Panc1 (cell line): ENCODE results near the gene HESX1.

Source experiments
- POLR2AphosphoS5 ChIP-seq: IDR thresholded peaks from 2 replicates; pipeline ENCODE4 v1.6.1; 2012; ENCODE audit warnings: mild to moderate bottlenecking, low read depth, low read length, moderate library complexity
- SIN3A ChIP-seq: IDR thresholded peaks from 2 replicates; pipeline ENCODE4 v1.6.1; 2012; ENCODE audit warnings: low read depth, mild to moderate bottlenecking, low read length, moderate library complexity, borderline replicate concordance; ENCODE audit not compliant: insufficient read depth
- TCF7L2 ChIP-seq: IDR thresholded peaks from 2 replicates; pipeline ENCODE4 v1.6.1; 2011; ENCODE audit warnings: mild to moderate bottlenecking, low read depth, low read length, inconsistent platforms
- TF ChIP-seq, protein P1 (sequence below): fragments of 450-650 bp; IDR thresholded peaks from 2 replicates; pipeline ENCODE4 v1.5.1; 2017; ENCODE audit warnings: mild to moderate bottlenecking
- TF ChIP-seq, protein P2 (sequence below), 2 experiments: IDR thresholded peaks; 2 replicates each; pipeline ENCODE4 v1.6.1; 2011 to 2012; ENCODE audit warnings: low read depth in 2 of 2, control low read depth in 1 of 2, low read length in 1 of 2, mild to moderate bottlenecking in 1 of 2, moderate library complexity in 1 of 2; ENCODE audit not compliant: insufficient read depth in 1 of 2

DNA sequence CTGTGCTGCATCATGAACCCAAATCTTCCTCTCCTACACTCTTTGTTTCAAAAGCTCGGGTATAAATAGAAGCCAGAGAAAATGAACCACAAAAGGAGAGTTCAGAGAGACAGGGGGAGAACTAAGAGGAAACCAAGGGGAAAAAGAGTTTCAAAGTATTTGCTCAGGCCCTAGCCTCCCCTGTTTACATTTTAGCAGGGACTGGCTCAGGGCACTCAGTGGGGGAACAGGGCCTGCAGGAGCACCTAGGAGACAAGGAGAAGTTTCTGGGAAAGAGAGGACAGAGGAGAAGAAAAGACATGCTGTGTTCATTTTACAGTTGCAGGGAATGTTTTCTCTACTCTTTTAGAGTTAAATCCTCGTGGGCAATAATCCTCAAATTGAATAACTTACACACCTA is 26.1 kb downstream of the HESX1 start:
- TF ChIP-seq POLR2AphosphoS5 (no peak), SIN3A (no peak), TCF7L2 (no peak)
- TF ChIP-seq, protein P1, sequence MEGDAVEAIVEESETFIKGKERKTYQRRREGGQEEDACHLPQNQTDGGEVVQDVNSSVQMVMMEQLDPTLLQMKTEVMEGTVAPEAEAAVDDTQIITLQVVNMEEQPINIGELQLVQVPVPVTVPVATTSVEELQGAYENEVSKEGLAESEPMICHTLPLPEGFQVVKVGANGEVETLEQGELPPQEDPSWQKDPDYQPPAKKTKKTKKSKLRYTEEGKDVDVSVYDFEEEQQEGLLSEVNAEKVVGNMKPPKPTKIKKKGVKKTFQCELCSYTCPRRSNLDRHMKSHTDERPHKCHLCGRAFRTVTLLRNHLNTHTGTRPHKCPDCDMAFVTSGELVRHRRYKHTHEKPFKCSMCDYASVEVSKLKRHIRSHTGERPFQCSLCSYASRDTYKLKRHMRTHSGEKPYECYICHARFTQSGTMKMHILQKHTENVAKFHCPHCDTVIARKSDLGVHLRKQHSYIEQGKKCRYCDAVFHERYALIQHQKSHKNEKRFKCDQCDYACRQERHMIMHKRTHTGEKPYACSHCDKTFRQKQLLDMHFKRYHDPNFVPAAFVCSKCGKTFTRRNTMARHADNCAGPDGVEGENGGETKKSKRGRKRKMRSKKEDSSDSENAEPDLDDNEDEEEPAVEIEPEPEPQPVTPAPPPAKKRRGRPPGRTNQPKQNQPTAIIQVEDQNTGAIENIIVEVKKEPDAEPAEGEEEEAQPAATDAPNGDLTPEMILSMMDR, result no peak
- TF ChIP-seq, protein P2, sequence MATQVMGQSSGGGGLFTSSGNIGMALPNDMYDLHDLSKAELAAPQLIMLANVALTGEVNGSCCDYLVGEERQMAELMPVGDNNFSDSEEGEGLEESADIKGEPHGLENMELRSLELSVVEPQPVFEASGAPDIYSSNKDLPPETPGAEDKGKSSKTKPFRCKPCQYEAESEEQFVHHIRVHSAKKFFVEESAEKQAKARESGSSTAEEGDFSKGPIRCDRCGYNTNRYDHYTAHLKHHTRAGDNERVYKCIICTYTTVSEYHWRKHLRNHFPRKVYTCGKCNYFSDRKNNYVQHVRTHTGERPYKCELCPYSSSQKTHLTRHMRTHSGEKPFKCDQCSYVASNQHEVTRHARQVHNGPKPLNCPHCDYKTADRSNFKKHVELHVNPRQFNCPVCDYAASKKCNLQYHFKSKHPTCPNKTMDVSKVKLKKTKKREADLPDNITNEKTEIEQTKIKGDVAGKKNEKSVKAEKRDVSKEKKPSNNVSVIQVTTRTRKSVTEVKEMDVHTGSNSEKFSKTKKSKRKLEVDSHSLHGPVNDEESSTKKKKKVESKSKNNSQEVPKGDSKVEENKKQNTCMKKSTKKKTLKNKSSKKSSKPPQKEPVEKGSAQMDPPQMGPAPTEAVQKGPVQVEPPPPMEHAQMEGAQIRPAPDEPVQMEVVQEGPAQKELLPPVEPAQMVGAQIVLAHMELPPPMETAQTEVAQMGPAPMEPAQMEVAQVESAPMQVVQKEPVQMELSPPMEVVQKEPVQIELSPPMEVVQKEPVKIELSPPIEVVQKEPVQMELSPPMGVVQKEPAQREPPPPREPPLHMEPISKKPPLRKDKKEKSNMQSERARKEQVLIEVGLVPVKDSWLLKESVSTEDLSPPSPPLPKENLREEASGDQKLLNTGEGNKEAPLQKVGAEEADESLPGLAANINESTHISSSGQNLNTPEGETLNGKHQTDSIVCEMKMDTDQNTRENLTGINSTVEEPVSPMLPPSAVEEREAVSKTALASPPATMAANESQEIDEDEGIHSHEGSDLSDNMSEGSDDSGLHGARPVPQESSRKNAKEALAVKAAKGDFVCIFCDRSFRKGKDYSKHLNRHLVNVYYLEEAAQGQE (IDR thresholded peaks at IDR 0.05; ENCODE audit: insufficient read depth in 1 of 2, low read depth in 2 of 2, low read length in 1 of 2), result no peak
